HG03108 (cell line): ENCODE data around the gene AJM1.
"Not testable (repeated sequence)": the region's sequence is repeated elsewhere in the genome, so short reads cannot be mapped to it uniquely, and the experiment has no call there.

Experiments
- ATAC-seq: cut with Tn5 transposase; IDR thresholded peaks from one replicate; pipeline ENCODE4 v1.9.1; 2021; ENCODE audit warnings: moderate library complexity; ENCODE audit not compliant: unreplicated experiment

The AJM1 gene

DNA sequence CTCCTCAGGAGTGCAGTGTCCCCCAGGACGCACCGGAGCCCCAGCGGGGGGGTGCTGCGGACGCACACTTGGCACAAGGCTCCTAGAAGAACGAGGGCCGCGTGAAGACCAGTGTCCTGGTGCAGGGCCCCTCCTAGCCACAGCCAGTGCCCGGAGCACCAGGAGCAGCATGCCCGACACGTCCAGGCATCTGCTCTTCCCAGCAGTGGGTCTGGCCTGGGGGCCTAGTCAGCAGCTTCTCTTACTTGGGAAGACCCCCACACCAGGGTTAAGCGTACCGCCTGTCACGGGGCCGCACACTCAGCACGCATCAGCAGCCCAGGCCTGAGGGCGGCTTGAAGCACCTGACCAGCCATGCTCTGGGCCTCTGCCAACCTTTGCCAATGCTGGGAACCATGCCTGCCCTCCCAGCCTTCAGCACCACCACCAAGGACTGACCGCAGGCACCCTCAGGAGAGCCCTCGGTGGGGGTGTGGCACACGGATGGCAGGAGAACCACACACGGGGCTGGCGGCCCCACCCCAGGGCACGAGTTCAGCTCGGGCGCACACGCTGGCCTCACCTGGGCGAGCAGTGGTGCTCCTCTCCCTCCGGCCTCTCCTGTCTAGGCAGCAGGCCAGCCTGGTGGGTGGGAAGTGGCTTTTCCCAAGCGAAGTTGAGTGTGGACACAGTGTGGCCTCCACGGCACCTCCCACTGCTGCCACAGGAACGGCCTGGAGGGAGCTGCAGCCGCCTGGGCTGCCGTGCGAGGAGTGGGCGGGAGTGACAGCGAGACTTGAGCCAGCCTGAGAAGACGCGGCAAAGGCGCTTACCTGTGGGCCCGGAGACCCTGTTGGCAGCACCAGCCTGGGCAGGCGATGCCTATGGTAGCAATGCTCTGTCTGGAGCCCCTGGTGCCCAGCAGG, 12.0 kb upstream of the AJM1 start:
- no peak for ATAC-seq

DNA sequence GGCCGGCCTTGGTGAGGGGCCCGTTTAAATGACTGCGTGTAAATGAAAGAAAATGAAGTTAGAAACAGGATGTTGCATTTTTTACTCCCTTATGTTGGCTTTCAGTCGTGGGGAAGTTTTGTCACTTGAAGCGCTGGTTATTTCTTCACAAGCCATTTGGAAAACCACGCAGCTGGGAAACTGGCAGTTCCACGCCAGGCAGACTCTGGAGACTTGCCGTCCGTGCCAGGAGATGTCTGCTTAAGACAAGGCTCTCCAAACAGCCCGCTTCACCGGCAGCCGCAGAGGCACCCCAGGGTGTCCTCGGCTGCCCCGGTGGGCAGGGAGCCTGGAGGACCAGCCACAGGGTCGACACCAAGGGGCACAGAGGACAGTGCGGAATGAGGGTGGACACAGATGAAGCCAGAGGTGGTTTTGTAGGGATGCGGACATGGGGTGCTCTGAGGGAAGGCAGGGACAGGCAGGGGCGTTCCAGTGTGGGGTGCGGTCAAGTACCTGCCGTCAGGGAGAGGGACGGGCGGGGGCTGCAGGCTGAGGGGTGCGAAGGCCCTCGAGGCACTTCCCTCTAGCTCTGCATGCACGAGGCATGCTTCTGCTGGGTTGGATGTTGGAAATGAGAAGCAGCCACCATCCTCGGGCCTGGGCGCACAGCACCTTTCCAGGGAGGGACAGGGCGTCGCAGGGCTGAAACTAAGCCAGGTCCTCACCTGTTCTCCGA, 11.1 kb upstream of the AJM1 start:
- ATAC-seq = no peak

DNA sequence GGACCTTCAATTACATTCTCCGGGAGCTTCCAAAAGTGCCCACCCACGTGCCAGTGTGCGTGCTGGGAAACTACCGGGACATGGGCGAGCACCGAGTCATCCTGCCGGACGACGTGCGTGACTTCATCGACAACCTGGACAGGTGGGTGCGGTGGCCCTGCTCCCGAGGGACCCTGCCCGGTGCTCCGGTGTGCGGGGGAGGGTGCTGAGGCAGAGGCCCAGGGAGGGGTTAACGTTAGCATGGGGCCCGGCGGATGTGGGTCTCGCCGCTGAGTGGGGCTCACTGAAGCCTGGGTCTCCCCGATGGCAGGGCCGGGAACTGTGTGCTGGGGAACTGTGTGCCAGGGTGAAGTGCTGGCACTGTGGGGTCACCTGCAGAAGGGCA, 10.6 kb upstream of the AJM1 start:
- no peak for ATAC-seq

DNA sequence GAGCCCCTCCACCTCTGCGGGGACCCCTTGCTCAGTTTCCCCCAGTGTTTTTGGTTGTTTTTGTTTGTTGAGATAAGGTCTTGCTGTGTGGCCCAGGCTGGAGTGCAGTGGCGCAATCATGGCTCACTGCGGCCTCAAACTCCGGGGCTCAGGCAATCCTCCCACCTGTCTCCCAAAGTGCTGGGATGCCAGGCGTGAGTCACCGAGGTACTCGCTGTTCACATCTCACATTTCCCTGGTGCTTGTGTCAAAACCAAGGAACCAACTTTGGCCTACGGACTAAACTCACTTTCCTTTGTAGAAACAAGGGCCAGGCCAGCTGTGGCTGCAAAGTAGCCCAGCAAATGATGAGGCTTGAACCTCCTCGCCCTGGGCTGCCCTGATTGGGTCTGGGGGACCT, 9.7 kb upstream of the AJM1 start:
- ATAC-seq = no peak

DNA sequence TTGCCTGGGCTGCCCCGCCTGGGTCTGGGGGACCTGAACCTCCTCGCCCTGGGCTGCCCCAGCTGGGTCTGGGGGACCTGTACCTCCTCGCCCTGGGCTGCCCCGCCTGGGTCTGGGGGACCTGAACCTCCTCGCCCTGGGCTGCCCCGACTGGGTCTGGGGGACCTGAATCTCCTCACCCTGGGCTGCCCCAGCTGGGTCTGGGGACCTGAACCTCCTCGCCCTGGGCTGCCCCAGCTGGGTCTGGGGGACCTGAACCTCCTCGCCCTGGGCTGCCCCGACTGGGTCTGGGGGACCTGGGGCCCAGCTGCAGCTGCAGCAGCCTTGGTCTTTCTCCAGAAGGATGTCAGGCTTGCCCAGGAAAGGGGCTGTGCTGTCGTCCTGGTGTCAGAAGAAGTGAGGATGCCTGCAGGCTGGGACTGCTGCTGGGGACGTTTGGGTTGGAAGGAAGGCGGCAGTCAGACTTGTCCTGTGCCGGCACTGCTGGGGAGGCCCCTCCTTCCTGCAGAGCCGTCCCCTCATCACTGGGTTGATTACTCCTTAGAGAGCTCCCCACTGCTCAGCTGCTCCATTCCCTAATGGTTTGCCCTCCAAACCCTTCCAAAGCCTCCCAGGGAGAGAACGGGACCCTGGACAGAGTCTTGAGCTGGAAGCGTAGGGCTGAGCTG, 8.8 kb upstream of the AJM1 start:
- not testable (repeated sequence) for ATAC-seq

DNA sequence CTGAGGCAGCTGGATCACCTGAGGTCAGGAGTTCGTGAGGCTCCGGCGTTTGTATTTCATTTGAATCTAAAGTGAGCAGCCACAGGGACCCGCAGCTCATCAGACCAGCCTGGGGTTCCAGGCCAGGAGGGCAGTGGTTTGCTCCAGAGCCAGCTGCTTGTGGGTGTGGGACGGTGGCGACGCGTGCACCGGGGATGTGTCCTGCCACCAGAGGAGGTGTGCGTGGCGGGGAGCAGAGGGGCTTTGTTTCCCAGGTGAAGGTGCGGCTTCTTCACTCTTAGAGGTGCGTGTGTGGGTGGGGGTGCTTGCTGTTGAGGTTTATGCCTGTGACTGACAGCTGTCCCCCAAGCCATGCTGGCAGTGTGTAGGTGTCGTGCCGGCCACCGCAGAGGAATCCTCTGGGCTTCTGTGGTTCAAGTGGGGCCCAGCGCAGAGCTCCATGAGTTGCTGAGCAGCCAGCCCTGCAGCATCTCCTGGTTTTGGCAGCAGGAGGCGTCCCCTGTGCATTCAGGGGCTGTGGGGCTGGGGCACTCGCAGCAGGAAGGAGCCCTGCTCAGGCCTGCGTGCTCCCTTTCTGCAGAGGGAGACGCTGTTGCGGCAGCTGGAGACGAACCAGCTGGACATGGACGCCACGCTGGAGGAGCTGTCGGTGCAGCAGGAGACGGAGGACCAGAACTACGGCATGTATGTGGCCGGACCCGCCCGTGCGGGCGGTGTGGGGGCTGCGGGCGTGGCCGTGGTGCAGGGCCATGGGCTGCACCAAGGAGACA, 6.9 kb upstream of the AJM1 start:
- no peak for ATAC-seq

- ATAC-seq = no peak
These were observed 6.1 kb upstream of the AJM1 start for GRCh38 chr9:136835932-136836904.

GRCh38 chr9:136837146-136837855, 5.0 kb upstream of the AJM1 start:
- ATAC-seq = no peak

DNA sequence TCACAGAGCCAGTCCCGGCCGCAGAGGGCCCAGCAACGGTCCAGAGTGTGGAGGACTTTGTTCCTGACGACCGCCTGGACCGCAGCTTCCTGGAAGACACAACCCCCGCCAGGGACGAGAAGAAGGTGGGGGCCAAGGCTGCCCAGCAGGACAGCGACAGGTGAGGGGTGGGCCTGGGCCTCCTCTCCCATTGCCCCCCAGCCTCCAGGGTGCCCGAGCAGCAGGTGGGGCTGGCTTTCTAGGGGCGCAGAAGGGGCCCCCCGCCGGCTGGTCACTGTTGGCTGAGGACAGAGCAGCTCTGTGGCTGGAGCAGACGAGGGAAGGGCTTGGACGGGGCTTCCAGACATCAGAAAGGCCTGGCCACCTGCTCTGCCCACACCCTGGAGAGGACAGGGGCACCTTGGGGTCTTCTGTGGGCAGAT, 4.4 kb upstream of the AJM1 start:
- not testable (repeated sequence) for ATAC-seq

DNA sequence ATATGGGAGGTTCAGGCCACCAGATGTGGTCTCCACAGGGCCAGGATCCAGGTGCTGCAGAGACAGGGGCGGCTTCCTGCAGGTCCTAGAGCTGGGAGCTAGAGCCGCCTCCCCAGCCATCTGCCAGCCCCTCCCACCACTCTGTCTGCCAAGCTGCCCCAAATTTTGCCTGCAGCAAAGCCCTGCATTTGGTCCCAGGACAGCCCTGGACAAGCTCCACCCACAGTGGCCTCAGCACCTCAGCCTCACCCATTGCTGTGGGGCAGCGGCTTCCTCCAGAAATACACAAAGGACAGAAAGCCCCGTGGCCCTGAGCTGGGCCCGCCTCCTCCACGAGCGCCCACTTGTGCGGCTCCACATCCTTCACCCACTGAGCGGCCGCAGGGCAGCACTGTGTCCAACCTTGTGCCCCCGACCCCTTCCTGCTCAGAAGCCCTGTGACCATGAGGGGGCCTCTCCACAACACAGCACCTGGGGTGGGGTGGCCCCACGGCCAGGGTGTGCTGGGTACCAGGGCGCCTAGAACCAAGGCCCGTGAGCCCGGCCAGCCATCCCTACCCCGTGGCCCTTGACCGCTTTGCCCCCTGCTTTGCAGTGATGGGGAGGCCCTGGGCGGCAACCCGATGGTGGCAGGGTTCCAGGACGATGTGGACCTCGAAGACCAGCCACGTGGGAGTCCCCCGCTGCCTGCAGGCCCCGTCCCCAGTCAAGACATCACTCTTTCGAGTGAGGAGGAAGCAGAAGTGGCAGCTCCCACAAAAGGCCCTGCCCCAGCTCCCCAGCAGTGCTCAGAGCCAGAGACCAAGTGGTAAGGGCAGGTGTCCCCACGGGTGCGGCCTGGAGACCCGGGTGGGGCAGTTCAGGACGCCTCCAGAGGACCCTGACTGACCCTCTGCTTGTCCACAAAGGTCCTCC, 3.7 kb upstream of the AJM1 start:
- no peak for ATAC-seq

- ATAC-seq = no peak
These were observed 2.8 kb upstream of the AJM1 start for GRCh38 chr9:136839229-136840139.

DNA sequence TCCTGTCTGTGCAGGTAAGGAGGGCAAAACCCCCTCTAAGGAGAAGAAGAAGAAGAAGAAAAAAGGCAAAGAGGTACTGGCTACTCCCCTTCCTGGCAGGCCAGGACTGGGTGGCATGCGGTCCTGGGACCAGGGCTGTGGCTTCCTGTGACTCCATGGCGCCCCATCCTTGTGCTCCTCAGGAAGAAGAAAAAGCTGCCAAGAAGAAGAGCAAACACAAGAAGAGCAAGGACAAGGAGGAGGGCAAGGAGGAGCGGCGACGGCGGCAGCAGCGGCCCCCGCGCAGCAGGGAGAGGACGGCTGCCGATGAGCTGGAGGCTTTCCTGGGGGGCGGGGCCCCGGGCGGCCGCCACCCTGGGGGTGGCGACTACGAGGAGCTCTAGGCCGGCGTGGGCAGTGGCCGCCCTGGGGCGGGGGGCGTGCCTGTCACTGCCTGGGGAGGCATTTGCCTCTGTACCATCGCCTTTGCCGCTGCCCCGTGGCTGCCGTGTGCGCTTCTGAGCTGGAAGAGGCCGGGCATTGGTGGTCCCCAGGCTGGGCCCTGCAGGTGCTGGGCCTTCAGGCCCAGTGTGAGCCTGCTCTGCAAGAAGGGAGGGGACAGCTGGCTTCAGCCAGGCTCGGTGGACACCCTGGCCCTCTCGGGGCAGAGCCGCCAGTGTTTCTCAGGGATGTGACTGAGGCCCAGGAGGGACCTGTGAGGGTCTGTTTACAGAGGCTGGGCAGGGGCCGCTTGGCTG, 2.0 kb upstream of the AJM1 start:
- ATAC-seq = no peak

GRCh38 chr9:136840877-136841645, 1.2 kb upstream of the AJM1 start:
- ATAC-seq = no peak

DNA sequence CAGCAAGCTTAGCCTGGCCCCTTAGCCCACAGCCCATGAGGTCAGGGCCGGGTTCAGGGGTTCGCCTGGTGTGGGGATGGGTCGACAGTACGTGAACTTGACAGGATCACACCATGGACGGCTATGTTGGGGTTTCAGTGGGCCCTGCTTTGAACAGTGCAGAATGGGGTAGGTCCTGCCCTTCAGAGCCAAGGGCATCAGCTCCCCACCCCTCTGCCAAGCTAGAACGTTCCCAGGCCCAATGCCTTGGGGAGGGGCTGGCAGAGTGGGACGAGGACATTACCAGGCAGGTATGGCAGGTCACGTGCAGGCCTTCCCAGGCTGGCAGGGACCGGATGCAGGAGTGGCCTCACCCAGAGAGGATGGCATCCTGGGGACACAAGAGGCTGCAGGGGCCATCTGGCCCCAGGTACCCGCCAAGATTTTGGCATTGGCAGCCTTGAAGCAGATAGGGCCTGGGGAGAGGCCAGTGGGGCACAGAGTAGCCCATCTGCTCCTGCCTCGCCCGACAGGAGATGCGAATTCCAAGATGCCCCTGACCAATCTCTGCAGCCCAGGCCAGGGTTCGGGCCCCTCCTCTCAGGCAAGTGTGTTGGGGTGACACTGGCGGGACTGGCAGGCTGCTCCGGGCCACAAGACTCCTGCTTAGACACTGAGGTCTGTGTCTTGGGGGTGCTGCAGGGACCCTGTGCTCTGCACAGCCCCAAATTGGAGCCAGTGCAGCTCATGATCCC, 465 bp upstream of the AJM1 start:
- ATAC-seq = not testable (repeated sequence)
